Measurements from ENCODE around the gene ATP8A2.

ATP8A2 gene

DNA sequence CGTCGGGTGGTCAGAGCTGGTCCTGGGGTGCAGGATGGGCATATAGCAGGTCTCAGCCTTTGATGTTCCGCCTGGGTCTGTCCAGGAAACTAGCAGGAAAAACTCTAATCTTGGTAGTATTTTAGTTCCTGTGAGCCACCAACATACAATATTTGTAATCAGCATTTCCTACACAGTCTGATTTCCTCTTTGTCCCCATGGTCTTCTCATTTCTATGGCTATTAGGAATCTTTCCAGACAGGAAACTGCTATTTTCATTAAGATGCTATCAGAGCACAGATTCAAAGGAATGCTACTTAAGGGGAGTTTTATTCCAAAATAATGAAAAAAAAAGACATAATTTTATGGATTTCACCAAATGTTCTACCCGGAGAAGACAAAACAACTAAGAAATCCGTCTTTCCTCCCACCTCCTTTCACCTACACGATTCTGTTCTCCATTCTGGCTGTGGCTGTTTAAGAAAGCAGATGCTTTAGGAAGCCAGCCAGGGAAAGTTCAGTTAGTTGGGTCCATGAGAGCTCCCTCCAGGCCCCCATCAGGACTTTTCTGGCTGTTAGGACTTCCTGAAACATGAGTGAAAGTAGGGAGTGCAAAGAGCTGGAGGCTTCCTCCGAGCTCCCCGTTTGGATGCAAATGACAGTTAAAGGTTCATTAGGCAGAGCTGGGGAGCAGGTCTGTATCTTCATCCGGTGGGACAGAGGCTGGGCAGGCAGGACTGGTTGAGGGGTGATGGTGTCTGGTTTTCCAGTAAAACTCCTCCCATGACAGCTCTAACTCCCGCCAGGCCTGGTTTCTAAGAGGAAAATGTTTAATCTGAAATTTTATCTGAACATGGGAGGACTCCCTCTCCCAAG is 643.7 kb downstream of the ATP8A2 start:
- no peak for DNase-seq (ENCODE audit: low spot score)

DNA sequence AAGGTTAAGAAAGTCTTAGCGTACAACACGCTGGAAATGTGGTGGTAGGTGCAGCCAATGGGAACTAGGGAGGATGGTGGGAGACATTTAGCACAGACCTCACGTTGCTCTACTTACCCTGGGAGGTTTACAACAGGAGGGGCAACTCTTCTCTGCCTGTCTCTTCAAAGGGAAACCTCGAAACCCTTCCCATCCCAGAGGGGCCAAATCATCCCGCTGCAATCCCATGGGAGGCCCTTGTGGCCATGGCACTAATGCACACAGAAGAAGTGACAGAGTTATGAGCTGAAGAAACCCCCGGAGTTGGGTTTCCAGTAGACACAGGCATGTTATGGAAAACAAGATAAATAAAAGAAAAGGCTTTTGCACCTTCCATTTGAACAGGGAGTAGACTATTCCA is 644.4 kb downstream of the ATP8A2 start:
- no peak for DNase-seq (ENCODE audit: low spot score)

- DNase-seq (ENCODE audit: low spot score) = no peak
Observed at GRCh38 chr13:26017196-26017921, 645.6 kb downstream of the ATP8A2 start.

- DNase-seq (ENCODE audit: low spot score) = no peak
Observed at GRCh38 chr13:26017932-26018665, 646.3 kb downstream of the ATP8A2 start.

DNA sequence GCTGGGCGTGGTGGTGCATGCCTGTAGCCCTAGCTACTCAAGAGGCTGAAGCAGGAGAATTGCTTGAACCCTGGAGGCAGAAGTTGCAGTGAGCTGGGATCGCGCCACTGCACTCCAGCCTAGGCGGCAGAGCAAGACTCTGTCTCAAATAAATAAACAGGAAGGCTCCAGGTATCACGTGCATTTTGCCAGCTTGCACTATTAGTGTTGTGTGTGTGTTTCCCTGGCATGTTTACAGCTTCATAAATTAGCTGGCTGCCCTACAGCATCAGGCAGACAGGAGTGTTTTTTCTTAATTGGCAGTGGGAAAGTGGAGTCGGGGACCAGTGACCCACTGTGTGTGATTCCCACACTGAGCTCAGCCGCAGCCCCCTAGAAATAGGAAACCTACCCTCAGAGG is 647.5 kb downstream of the ATP8A2 start:
- no peak for DNase-seq (ENCODE audit: low spot score)

GRCh38 chr13:26019881-26020870 is 648.4 kb downstream of the ATP8A2 start:
- no peak for DNase-seq (ENCODE audit: low spot score)

GRCh38 chr13:26020891-26021290 is 649.1 kb downstream of the ATP8A2 start:
- no peak for DNase-seq (ENCODE audit: low spot score)

GRCh38 chr13:26021516-26021915 is 649.7 kb downstream of the ATP8A2 start:
- DNase-seq (ENCODE audit: low spot score) = no peak

GRCh38 chr13:26021956-26022355 is 650.2 kb downstream of the ATP8A2 start:
- no peak for DNase-seq (ENCODE audit: low spot score)

DNA sequence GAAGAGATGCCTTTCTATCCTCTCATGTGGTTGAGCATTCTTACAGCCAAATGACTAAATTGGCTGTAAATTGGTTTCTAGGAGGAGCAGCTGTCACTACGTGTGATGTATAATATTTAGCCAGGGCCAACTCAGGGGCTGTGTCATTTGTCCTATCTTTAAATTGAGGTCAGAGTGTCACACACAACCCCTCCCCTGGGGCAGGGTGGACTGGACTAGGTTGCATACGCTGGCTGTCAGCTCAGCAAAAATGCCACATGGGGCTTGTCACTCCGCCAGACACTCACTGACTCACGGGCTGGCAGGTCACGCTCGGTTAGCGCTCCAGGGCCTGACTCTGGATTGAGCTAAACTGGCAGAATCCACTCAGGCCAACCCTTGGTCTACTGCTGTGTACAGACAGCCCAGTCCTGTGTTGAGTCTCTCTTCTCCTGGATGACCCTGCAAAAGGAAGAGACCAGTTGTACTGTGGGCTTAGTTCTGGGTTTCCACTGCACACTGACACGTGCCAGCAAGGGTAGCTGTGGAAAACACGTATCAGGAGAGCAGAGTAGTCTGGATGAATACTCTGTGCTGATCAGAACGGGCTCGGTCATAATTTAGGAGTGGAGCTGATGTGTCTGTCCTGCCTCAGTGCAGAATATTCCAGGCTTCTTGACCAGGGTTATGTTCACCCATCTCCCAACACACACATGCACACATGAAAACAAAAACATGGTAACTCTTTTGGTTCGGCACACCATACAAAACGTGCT is 650.9 kb downstream of the ATP8A2 start:
- DNase-seq (ENCODE audit: low spot score) = no peak

DNA sequence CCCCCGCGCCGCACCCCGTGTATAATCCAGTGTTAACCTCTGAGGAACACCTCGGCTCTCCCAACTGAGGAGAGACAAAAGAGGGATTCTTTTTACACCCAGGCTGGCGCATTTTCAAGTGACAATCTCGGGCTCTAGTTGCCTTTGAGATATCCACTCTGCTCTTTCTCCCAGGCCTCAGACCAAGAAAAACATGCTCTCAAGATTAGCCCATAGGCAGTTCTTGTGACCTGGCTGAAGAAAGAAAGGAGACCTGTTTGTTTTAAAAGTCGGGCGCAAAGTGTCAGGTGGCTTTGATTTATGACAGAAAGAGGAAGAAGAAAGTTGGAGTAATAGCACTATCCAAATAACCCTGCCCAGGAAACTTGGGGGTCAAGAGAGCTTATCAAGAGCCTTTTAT is 652.8 kb downstream of the ATP8A2 start:
- no peak for DNase-seq (ENCODE audit: low spot score)

DNA sequence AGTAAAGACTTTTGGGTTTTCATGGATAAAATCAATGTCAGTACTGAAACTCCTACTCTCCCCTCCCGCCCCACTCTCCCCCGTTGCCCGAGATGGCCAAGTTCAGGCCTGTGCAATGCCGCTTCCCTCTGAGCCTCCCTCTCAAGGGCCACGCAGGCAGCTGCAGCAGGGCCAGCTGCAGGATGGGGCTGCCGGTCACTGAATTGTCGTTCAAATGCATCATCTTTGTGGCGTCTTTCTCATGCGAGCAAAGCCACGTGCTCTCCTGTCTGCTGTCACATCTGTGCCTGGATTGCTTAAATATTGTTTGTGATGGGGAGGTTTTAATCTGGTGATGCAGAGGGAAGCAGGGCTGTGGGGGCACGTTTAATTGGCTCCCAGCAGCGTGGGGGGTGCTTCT is 653.4 kb downstream of the ATP8A2 start:
- no peak for DNase-seq (ENCODE audit: low spot score)

DNA sequence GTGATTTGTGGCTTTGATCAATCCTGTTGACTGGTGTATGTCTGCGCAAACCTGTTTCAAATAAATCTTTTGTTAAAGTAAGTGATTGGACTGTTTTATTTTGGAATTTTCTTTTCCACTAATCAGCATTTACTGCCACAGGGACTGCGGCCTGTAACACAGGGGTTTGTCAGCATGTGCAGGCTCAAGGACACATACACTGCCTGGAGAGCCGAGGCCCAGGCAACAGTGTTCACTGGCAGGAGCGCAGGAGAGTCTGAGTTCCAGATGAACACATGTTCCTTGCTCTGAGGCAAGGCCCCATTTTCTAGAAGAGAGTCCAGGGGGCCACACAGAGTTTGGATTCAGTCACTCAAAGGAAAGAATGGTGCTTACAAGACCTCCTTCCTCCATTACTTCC is 654.0 kb downstream of the ATP8A2 start:
- DNase-seq (ENCODE audit: low spot score) = no peak

DNA sequence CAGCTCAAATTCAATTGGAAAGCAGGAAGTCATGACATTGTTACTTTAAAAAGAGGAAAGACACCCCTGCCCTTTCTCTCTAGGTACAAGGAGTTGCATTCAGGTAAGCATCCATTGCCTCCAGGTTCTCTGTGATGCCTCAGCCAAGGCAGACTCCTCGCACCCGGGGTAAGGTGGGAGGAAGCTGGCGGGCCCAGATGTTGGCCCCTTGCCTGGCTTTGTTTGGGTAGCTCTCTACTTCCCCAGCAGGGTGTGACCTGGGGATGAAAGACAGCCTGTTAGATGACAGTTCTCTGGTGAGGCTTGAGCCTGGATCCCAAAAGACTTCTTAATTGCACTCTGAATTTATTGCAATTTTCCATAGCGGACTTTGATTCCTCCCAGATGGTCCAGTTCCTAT is 654.4 kb downstream of the ATP8A2 start:
- DNase-seq (ENCODE audit: low spot score) = no peak

DNA sequence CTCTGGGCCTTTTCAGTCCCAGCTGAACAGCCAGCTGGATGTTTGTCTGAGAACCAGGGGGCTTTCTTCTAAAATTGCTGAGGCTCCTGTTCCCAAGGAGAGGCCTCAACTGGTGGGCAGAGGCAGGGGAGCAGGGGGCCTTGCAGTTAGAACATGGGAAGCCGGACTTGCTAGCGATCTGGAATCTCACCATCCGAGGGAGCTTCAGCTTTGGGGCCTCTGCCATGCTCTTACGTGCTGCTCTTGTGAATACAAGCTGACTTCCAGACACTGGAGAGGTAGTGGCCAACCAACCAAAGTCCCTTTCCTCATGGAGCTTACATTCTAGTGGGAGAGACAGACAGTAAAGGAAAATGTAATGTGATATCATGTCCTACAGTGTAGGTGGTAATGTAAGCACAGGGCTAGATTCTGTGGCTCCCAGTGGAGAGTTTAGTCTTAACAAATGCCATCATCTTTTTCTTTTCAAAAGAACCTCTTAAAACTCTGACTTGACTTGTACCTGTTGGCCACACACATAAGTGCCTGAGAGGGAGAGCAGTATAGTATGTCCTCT is 657.9 kb downstream of the ATP8A2 start:
- DNase-seq (ENCODE audit: low spot score) = no peak

DNA sequence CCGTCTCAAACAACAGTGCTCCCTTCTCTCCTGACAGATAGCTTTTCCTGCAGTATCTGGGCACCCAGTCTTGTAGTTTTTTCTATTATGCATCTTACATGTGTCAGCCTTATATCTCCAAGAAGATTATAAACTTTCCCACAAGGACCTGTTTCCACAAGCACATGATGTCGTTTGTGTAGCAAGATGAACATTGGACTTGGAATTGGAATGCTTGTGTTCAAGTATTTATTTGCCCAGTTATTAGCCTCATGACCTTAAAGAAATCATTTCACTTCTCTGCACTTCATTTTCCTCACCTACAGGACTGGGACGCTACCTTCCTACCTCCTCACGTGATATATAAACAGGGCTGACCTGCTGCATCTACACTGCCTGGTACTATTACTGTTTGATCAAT is 658.6 kb downstream of the ATP8A2 start:
- DNase-seq (ENCODE audit: low spot score) = no peak

GRCh38 chr13:26034018-26034417 is 662.2 kb downstream of the ATP8A2 start:
- DNase-seq (ENCODE audit: low spot score) = no peak

DNA sequence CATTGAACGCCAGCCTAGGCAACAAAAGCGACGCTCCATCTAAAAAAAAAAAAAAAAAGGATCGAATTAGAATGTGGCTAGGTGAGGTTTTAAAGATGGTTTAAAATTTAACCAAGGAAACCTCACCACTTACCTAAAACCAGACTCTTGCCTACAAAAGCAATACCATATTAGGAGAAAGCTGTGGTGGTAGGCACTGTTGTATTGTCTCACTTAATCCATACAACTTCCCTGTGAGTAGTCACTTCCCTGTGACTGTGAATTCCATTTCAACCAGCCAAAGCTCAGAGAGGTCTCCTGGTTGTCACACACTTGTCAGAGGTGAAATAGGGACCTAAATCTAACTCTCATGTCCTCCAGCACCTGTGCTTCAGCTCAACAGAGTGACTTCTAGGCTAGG is 664.6 kb downstream of the ATP8A2 start:
- no peak for DNase-seq (ENCODE audit: low spot score)

- peak; percentile 14 for DNase-seq (ENCODE audit: low spot score)
Observed at GRCh38 chr13:26037302-26037701, 665.5 kb downstream of the ATP8A2 start.

DNA sequence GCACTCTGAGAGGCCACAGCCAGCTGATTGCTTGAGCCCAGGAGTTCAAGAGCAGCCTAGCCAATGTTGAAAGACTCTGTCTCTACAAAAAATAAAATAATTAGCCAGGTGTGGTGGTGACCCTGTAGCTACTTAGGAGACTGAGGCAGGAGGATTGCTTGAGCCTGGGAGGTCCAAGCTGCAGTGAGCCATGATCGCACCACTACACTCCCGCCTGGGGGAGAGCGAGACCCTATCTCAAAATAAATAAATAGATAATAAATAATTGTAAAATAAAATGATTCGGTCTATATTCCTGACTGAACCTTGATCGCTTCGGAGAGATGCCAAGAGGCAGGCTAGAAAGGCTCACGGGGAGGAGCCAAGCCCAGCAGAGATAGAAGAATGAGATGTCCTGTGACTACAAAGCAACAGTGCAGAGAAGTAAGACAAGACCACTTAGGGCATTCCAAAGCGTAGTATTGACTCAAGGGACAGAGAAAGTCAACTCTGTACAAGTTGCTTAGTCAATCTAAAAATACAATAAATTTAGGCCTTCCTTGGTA is 667.2 kb downstream of the ATP8A2 start:
- DNase-seq (ENCODE audit: low spot score) = no peak

All from CD4-positive, alpha-beta T cell treated with Interleukin-2 at 100 ng/mL for 4 hours (primary cell).